Upper lobe of left lung (tissue), 6 donors: ENCODE data around the gene SIVA1. TPM values are rescaled to one million over a fixed set of nuclear protein-coding genes. Genes with fewer than 3 reads are reported as not detected.

Source experiments
- ATAC-seq, 2 donors: fragments of 200-7000 bp; cut with Tn5 transposase; one replicate each; pipeline ENCODE4 v1.9.1; 2022; ENCODE audit warnings: mild to moderate bottlenecking in 2 of 2, moderate library complexity in 2 of 2; ENCODE audit not compliant: low FRiP score in 2 of 2
- DNase-seq, 2 donors: peaks; one replicate each; pipeline ENCODE4 v3.0.0-alpha.2; 2019 to 2020
- H3K27ac ChIP-seq, 4 donors: fragments of 200-600 bp; sonication (generic); one replicate each; pipeline ENCODE4 v1.5.1; 2016 to 2019
- H3K27me3 ChIP-seq, 4 donors: fragments of 200-600 bp; sonication (generic); one replicate each; pipeline ENCODE4 v1.5.1; 2017 to 2019
- H3K36me3 ChIP-seq, 4 donors: fragments of 200-600 bp; sonication (generic); one replicate each; pipeline ENCODE4 v1.5.1; 2016 to 2019
- H3K4me1 ChIP-seq, 4 donors: fragments of 200-600 bp; sonication (generic); one replicate each; pipeline ENCODE4 v1.5.1; 2018 to 2019
- H3K4me3 ChIP-seq, 4 donors: fragments of 200-600 bp; sonication (generic); one replicate each; pipeline ENCODE4 v1.5.1; 2017 to 2019; ENCODE audit warnings: mild to moderate bottlenecking in 2 of 4, moderate library complexity in 1 of 4
- H3K9me3 ChIP-seq, 4 donors: fragments of 200-600 bp; sonication (generic); one replicate each; pipeline ENCODE4 v1.5.1; 2018 to 2019
- EP300 ChIP-seq, 4 donors: sonication (generic); formaldehyde crosslinking; IDR thresholded peaks; one replicate each; pipeline ENCODE4 v1.5.1; 2017; ENCODE audit warnings: antibody characterized with exemption in 4 of 4, control low read depth in 2 of 4
- POLR2A ChIP-seq, 4 donors: fragments of 450-650 bp; IDR thresholded peaks; one replicate each; pipeline ENCODE4 v1.5.1; 2016 to 2017; ENCODE audit warnings: antibody characterized with exemption in 4 of 4, mild to moderate bottlenecking in 2 of 4
- POLR2AphosphoS5 ChIP-seq, 2 donors: sonication (generic); formaldehyde crosslinking; IDR thresholded peaks; one replicate each; pipeline ENCODE4 v1.5.1; 2017; ENCODE audit warnings: antibody characterized with exemption in 2 of 2
- WGBS, 2 donors: methylation state at CpG; one replicate each; pipeline ENCODE4 v1.1.5; 2017 to 2018; 5-methylcytosine and 5-hydroxymethylcytosine counted together
- total RNA-seq, 6 donors: library from RNA; depleted of rRNA in 4 of 6; stranded (reverse); fragments of >200 nt in 4 of 6; gene quantifications; one replicate each; pipeline versions ENCODE4 v1.1.0 to v1.2.1, GENCODE V29; 2016 to 2021
- TF ChIP-seq, protein P1 (sequence below), 6 experiments: fragments of 450-650 bp in 4 of 6; fragments of 200-600 bp in 2 of 6; sonication (generic) in 2 of 6; IDR thresholded peaks; one replicate each; pipeline ENCODE4 v1.5.1; 2016 to 2019; ENCODE audit warnings: antibody characterized with exemption in 6 of 6
- donor health status: DM: no; HTN: no; CAD: no; lungs with moderate emphysema.
- donor health status: DM: no; HTN: yes; CAD: no; lungs with severe emphysema.

Gene SIVA1
- total RNA-seq, 6 donors from 2014 or later: 72.3 to 241 (median 91.0) TPM

GRCh38 chr14:104805941-104806624, 53.1 kb downstream of the SIVA1 start:
- Histone ChIP-seq H3K27ac (peak overlapping the region in 1 of 4 donors; percentile 3), H3K36me3 (no peaks in the 10 kb centered on the region), H3K27me3 (no peaks in the 10 kb centered on the region), H3K9me3 (no peaks in the 10 kb centered on the region), H3K4me3 (no peak overlapping the region), H3K4me1 (peaks cover 21 to 37% (median 28%) of the 10 kb centered on the region in 4 donors)
- 76 to 86% methylated on average over 13 to 14 of the region's 14 CpGs for WGBS, 2 donors
- DNase-seq: peak in 1 of 2 donors; percentile 63
- ATAC-seq: no peak
- TF ChIP-seq POLR2A (IDR thresholded peaks at IDR 0.05): no peak

GRCh38 chr14:104806625-104807465, 53.9 kb downstream of the SIVA1 start:
- H3K27ac ChIP-seq: no peak overlapping the region
- no peak for DNase-seq
- no peak for ATAC-seq
- no peaks in the 10 kb centered on the region for H3K36me3 ChIP-seq
- 88 to 89% methylated on average over 10 of the region's 10 CpGs for WGBS, 2 donors
- H3K4me3 ChIP-seq: no peak overlapping the region
- no peaks in the 10 kb centered on the region for H3K9me3 ChIP-seq
- H3K4me1 ChIP-seq: peaks cover 13 to 29% (median 20%) of the 10 kb centered on the region in 4 donors
- no peaks in the 10 kb centered on the region for H3K27me3 ChIP-seq
- TF ChIP-seq POLR2A (IDR thresholded peaks at IDR 0.05): no peak
- TF ChIP-seq, protein P1, sequence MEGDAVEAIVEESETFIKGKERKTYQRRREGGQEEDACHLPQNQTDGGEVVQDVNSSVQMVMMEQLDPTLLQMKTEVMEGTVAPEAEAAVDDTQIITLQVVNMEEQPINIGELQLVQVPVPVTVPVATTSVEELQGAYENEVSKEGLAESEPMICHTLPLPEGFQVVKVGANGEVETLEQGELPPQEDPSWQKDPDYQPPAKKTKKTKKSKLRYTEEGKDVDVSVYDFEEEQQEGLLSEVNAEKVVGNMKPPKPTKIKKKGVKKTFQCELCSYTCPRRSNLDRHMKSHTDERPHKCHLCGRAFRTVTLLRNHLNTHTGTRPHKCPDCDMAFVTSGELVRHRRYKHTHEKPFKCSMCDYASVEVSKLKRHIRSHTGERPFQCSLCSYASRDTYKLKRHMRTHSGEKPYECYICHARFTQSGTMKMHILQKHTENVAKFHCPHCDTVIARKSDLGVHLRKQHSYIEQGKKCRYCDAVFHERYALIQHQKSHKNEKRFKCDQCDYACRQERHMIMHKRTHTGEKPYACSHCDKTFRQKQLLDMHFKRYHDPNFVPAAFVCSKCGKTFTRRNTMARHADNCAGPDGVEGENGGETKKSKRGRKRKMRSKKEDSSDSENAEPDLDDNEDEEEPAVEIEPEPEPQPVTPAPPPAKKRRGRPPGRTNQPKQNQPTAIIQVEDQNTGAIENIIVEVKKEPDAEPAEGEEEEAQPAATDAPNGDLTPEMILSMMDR (IDR thresholded peaks at IDR 0.05): no peak
- TF ChIP-seq EP300 (IDR thresholded peaks at IDR 0.05): no peak
- no peak for TF ChIP-seq POLR2AphosphoS5 (IDR thresholded peaks at IDR 0.05)

- Histone ChIP-seq H3K36me3 (no peaks in the 10 kb centered on the region), H3K27me3 (no peaks in the 10 kb centered on the region), H3K9me3 (no peaks in the 10 kb centered on the region), H3K27ac (no peak overlapping the region), H3K4me1 (peaks cover 0 to 14% (median 9%) of the 10 kb centered on the region in 4 donors), H3K4me3 (no peak overlapping the region)
- WGBS, 2 donors: 80 to 90% methylated on average over 6 of the region's 6 CpGs
- ATAC-seq (no peak), DNase-seq (no peak)
- TF ChIP-seq, protein P1 (IDR thresholded peaks at IDR 0.05): no peak
- TF ChIP-seq POLR2A (IDR thresholded peaks at IDR 0.05) (no peak), EP300 (IDR thresholded peaks at IDR 0.05) (no peak), POLR2AphosphoS5 (IDR thresholded peaks at IDR 0.05) (no peak)
These were observed 55.5 kb downstream of the SIVA1 start for GRCh38 chr14:104808456-104808855.

Other genes with a start within 250 kb of the SIVA1 start
- gene C14orf180, start 173.4 kb upstream of the SIVA1 start, total RNA-seq: not detected
- gene TMEM179, start 148.4 kb upstream of the SIVA1 start, total RNA-seq: not detected
- 100 to 1,000 TPM in 5 of 6 donors, 10 to 100 TPM in 1; 65.2 to 259 (median 131) TPM for gene INF2, start 63.5 kb upstream of the SIVA1 start, total RNA-seq
- gene ADSS1, start 28.9 kb upstream of the SIVA1 start, total RNA-seq: 10 to 100 TPM in 1 of 6 donors, 1 to 10 TPM in 5; 4.9 to 34.6 (median 6.2) TPM
- gene AKT1, start 42.6 kb downstream of the SIVA1 start, total RNA-seq: 100 to 1,000 TPM; 122 to 283 (median 191) TPM
- 10 to 100 TPM; 13.9 to 24.8 (median 20.9) TPM for gene ZBTB42, start 48.0 kb downstream of the SIVA1 start, total RNA-seq
- gene CEP170B, start 112.1 kb downstream of the SIVA1 start, total RNA-seq: 10 to 100 TPM; 24.2 to 57.8 (median 35.6) TPM
- 1 to 10 TPM in 2 of 6 donors, under 1 TPM in 1, not detected in 3; under 0.01 to 6.1 (median 2.5) TPM for gene PLD4, start 171.7 kb downstream of the SIVA1 start, total RNA-seq
- gene AHNAK2, start 225.2 kb downstream of the SIVA1 start, total RNA-seq: 10 to 100 TPM in 4 of 6 donors, 1 to 10 TPM in 2; 4.3 to 48.0 (median 12.9) TPM
- gene CLBA1, start 232.6 kb downstream of the SIVA1 start, total RNA-seq: 10 to 100 TPM; 11.1 to 44.0 (median 13.3) TPM